Loucy (cell line): Measurements from ENCODE around the gene NECAP2.

Experiments used
- H2AFZ ChIP-seq: fragments of 200-600 bp; sonication (generic); 2 replicates; pipeline ENCODE4 v1.6.0; 2016; ENCODE audit warnings: antibody characterized with exemption, mild to moderate bottlenecking, low read length, moderate library complexity
- H3F3A ChIP-seq: fragments of 200-600 bp; 2 replicates; pipeline ENCODE4 v1.6.0; 2016; ENCODE audit warnings: antibody characterized with exemption, low read depth, mild to moderate bottlenecking
- H3K27me3 ChIP-seq: fragments of 200-600 bp; sonication (generic); 2 replicates; pipeline ENCODE4 v1.6.1; 2014; ENCODE audit warnings: low read length, mild to moderate bottlenecking; ENCODE audit not compliant: insufficient read depth, poor library complexity, severe bottlenecking
- H3K36me3 ChIP-seq: fragments of 200-600 bp; sonication (generic); 2 replicates; pipeline ENCODE4 v1.6.1; 2016; ENCODE audit warnings: low read length; ENCODE audit not compliant: insufficient read depth
- H3K4me1 ChIP-seq: fragments of 200-600 bp; sonication (generic); 2 replicates; pipeline ENCODE4 v1.5.1; 2014; ENCODE audit warnings: low read length, mild to moderate bottlenecking; ENCODE audit not compliant: insufficient read depth, poor library complexity, severe bottlenecking
- H3K4me2 ChIP-seq: fragments of 200-600 bp; sonication (generic); 2 replicates; pipeline ENCODE4 v1.6.0; 2014; ENCODE audit warnings: antibody characterized with exemption, low read length, low read depth, mild to moderate bottlenecking; ENCODE audit not compliant: poor library complexity, severe bottlenecking
- H3K4me3 ChIP-seq: fragments of 200-600 bp; sonication (generic); 2 replicates; pipeline ENCODE4 v1.5.1; 2014; ENCODE audit warnings: low read length, mild to moderate bottlenecking, mixed read lengths; ENCODE audit not compliant: poor library complexity, severe bottlenecking
- H3K79me2 ChIP-seq: fragments of 200-600 bp; sonication (generic); 2 replicates; pipeline ENCODE4 v1.6.1; 2014; ENCODE audit warnings: low read length; ENCODE audit not compliant: insufficient read depth
- H3K9ac ChIP-seq: fragments of 200-600 bp; sonication (generic); 2 replicates; pipeline ENCODE4 v1.6.0; 2014; ENCODE audit warnings: mild to moderate bottlenecking, low read depth, low read length, moderate library complexity; ENCODE audit not compliant: poor library complexity, severe bottlenecking
- H3K9me2 ChIP-seq: fragments of 200-600 bp; sonication (generic); replicated peaks from 2 replicates; pipeline ENCODE4 v1.6.1; 2016; ENCODE audit warnings: low read depth, low read length, mixed read lengths
- H3K9me3 ChIP-seq: fragments of 200-600 bp; sonication (generic); 2 replicates; pipeline ENCODE4 v1.6.1; 2014; ENCODE audit warnings: mild to moderate bottlenecking, antibody characterized with exemption, low read length, low read depth; ENCODE audit not compliant: insufficient read depth
- H4K20me1 ChIP-seq: fragments of 200-600 bp; sonication (generic); 2 replicates; pipeline ENCODE4 v1.6.0; 2014; ENCODE audit warnings: antibody characterized with exemption, low read length, mild to moderate bottlenecking; ENCODE audit not compliant: insufficient read depth, poor library complexity, severe bottlenecking
- CTCF ChIP-seq: fragments of 200-600 bp; sonication (generic); conservative IDR thresholded peaks from 2 replicates; pipeline ENCODE4 v1.5.1; 2014; ENCODE audit warnings: mild to moderate bottlenecking, antibody characterized with exemption, low read length
- EZH2phosphoT487 ChIP-seq: fragments of 200-600 bp; IDR thresholded peaks from 2 replicates; pipeline ENCODE4 v1.6.1; 2018; ENCODE audit warnings: antibody characterized with exemption, mild to moderate bottlenecking, moderate library complexity, borderline replicate concordance

The NECAP2 gene

GRCh38 chr1:16420424-16421118, 20.0 kb upstream of the NECAP2 start:
- peak overlapping the region; percentile 1 for H3K4me2 ChIP-seq
- no peak overlapping the region for H3K4me3 ChIP-seq
- H3K36me3 ChIP-seq = no peaks in the 10 kb centered on the region
- no peaks in the 10 kb centered on the region for H3K4me1 ChIP-seq
- no peaks in the 10 kb centered on the region for H3K79me2 ChIP-seq
- H3K9me3 ChIP-seq = no peaks in the 10 kb centered on the region
- H3K9ac ChIP-seq = no peak overlapping the region
- H3K9me2 ChIP-seq = no peaks in the 10 kb centered on the region
- H3F3A ChIP-seq = no peaks in the 10 kb centered on the region
- H3K27me3 ChIP-seq = no peaks in the 10 kb centered on the region
- TF ChIP-seq CTCF (no peak), EZH2phosphoT487 (no peak)
- H2AFZ ChIP-seq = peak overlapping the region; percentile 49; the same call in 1 of the 2 replicates
- no peaks in the 10 kb centered on the region for H4K20me1 ChIP-seq

GRCh38 chr1:16421201-16421600, 19.3 kb upstream of the NECAP2 start:
- no peak overlapping the region for H3K4me3 ChIP-seq
- peak overlapping the region; percentile 1 for H3K4me2 ChIP-seq

GRCh38 chr1:16422041-16422440, 18.5 kb upstream of the NECAP2 start:
- Histone ChIP-seq H3K79me2 (no peaks in the 10 kb centered on the region), H2AFZ (no peak overlapping the region), H3K9ac (no peak overlapping the region), H3K4me3 (no peak overlapping the region), H3K27me3 (no peaks in the 10 kb centered on the region), H3K4me1 (no peaks in the 10 kb centered on the region), H3K9me3 (no peaks in the 10 kb centered on the region), H3K36me3 (no peaks in the 10 kb centered on the region), H3F3A (no peaks in the 10 kb centered on the region), H4K20me1 (no peaks in the 10 kb centered on the region), H3K9me2 (no peaks in the 10 kb centered on the region), H3K4me2 (no peak overlapping the region)
- TF ChIP-seq CTCF (no peak), EZH2phosphoT487 (no peak)

More at GRCh38 chr1:16421201-16421600, 19.3 kb upstream of the NECAP2 start:
- H3K27me3 ChIP-seq = no peaks in the 10 kb centered on the region
- H3K9me3 ChIP-seq = no peaks in the 10 kb centered on the region
- TF ChIP-seq CTCF (no peak), EZH2phosphoT487 (no peak)
- H3K79me2 ChIP-seq = no peaks in the 10 kb centered on the region
- no peaks in the 10 kb centered on the region for H3K4me1 ChIP-seq
- no peak overlapping the region for H3K9ac ChIP-seq
- H3K9me2 ChIP-seq = no peaks in the 10 kb centered on the region
- H3F3A ChIP-seq = no peaks in the 10 kb centered on the region
- peak overlapping the region; percentile 49; the same call in 1 of the 2 replicates for H2AFZ ChIP-seq
- H3K36me3 ChIP-seq = no peaks in the 10 kb centered on the region
- H4K20me1 ChIP-seq = no peaks in the 10 kb centered on the region
